H9 (cell line): Measurements from ENCODE around the gene SH3TC2. TPM values are rescaled to one million over a fixed set of nuclear protein-coding genes. Genes with fewer than 3 reads are reported as not detected.

ENCODE experiments used
- DNase-seq: peaks from one replicate; pipeline ENCODE4 v3.0.0-alpha.2; 2017
- H2AFZ ChIP-seq: one replicate; pipeline ENCODE4 v1.6.1; 2013; ENCODE audit warnings: mild to moderate bottlenecking, low read length, control low read depth, moderate library complexity
- H2AK5ac ChIP-seq: 2 replicates; pipeline ENCODE4 v1.6.1; 2013; ENCODE audit warnings: low read length, control low read depth, mixed read lengths; ENCODE audit not compliant: insufficient read length
- H2BK120ac ChIP-seq: one replicate; pipeline ENCODE4 v1.6.1; 2013; ENCODE audit warnings: low read depth, mild to moderate bottlenecking, low read length, control low read depth, inconsistent platforms; ENCODE audit not compliant: poor library complexity, severe bottlenecking
- H2BK12ac ChIP-seq: 2 replicates; pipeline ENCODE4 v1.6.1; 2013; ENCODE audit warnings: low read length, control low read depth, mixed read lengths, low read depth; ENCODE audit not compliant: insufficient read length
- H2BK15ac ChIP-seq: 2 replicates; pipeline ENCODE4 v1.6.1; 2013; ENCODE audit warnings: low read depth, low read length, control low read depth
- H2BK20ac ChIP-seq: one replicate; pipeline ENCODE4 v1.6.1; 2013; ENCODE audit warnings: low read depth, mild to moderate bottlenecking, low read length, control low read depth, inconsistent platforms; ENCODE audit not compliant: poor library complexity, severe bottlenecking
- H2BK5ac ChIP-seq: 2 replicates; pipeline ENCODE4 v1.6.1; 2013; ENCODE audit warnings: low read length, control low read depth, mixed read lengths; ENCODE audit not compliant: insufficient read length
- H3K14ac ChIP-seq: 2 replicates; pipeline ENCODE4 v1.6.1; 2013; ENCODE audit warnings: low read length, control low read depth; ENCODE audit not compliant: insufficient read depth
- H3K18ac ChIP-seq: 2 replicates; pipeline ENCODE4 v1.6.1; 2013; ENCODE audit warnings: low read depth, mild to moderate bottlenecking, mixed read lengths, low read length, control low read depth; ENCODE audit not compliant: insufficient read length
- H3K23ac ChIP-seq: 2 replicates; pipeline ENCODE4 v1.6.1; 2013; ENCODE audit warnings: low read length, control low read depth, mixed read lengths, low read depth; ENCODE audit not compliant: insufficient read length
- H3K23me2 ChIP-seq: 2 replicates; pipeline ENCODE4 v1.6.1; 2013; ENCODE audit warnings: low read depth, mild to moderate bottlenecking, mixed read lengths, low read length, control low read depth; ENCODE audit not compliant: insufficient read length, poor library complexity, severe bottlenecking
- H3K27ac ChIP-seq: 2 replicates; pipeline ENCODE4 v1.5.1; 2013; ENCODE audit warnings: low read length, control low read depth, mixed read lengths, low read depth; ENCODE audit not compliant: insufficient read length
- H3K27me3 ChIP-seq: 2 replicates; pipeline ENCODE4 v1.6.1; 2013; ENCODE audit warnings: low read length, control low read depth, inconsistent platforms; ENCODE audit not compliant: insufficient read depth
- H3K4ac ChIP-seq: 2 replicates; pipeline ENCODE4 v1.6.1; 2013; ENCODE audit warnings: low read depth, mild to moderate bottlenecking, control low read depth, inconsistent platforms, low read length, moderate library complexity
- H3K4me1 ChIP-seq: 2 replicates; pipeline ENCODE4 v1.6.1; 2013; ENCODE audit warnings: low read length, control low read depth, inconsistent platforms; ENCODE audit not compliant: insufficient read depth
- H3K4me2 ChIP-seq: 2 replicates; pipeline ENCODE4 v1.6.1; 2013; ENCODE audit warnings: low read length, control low read depth, mixed read lengths; ENCODE audit not compliant: insufficient read length, insufficient read depth
- H3K56ac ChIP-seq: 2 replicates; pipeline ENCODE4 v1.6.1; 2013; ENCODE audit warnings: low read depth, mild to moderate bottlenecking, mixed read lengths, low read length, control low read depth; ENCODE audit not compliant: insufficient read length
- H3K79me1 ChIP-seq: 2 replicates; pipeline ENCODE4 v1.6.1; 2013; ENCODE audit warnings: low read depth, mild to moderate bottlenecking, moderate library complexity, low read length, control low read depth, inconsistent platforms; ENCODE audit not compliant: insufficient read depth, poor library complexity, severe bottlenecking
- H3K79me2 ChIP-seq: 2 replicates; pipeline ENCODE4 v1.6.1; 2013; ENCODE audit warnings: low read length, control low read depth, inconsistent platforms; ENCODE audit not compliant: insufficient read depth
- H3K9ac ChIP-seq: 2 replicates; pipeline ENCODE4 v1.6.1; 2013; ENCODE audit warnings: low read length, control low read depth, mixed read lengths; ENCODE audit not compliant: insufficient read length; ENCODE audit errors: extremely low read depth
- H3K9me3 ChIP-seq: one replicate; pipeline ENCODE4 v1.6.1; 2013; ENCODE audit warnings: low read depth, low read length, inconsistent platforms; ENCODE audit not compliant: control insufficient read depth
- H3T11ph ChIP-seq: one replicate; pipeline ENCODE4 v1.6.1; 2013; ENCODE audit warnings: mild to moderate bottlenecking, low read length, control low read depth, inconsistent platforms
- H4K20me1 ChIP-seq: one replicate; pipeline ENCODE4 v1.6.1; 2013; ENCODE audit not compliant: control insufficient read depth, insufficient read length, insufficient read depth
- H4K5ac ChIP-seq: 2 replicates; pipeline ENCODE4 v1.6.1; 2013; ENCODE audit warnings: low read depth, mild to moderate bottlenecking, mixed read lengths, low read length, control low read depth; ENCODE audit not compliant: insufficient read length
- H4K8ac ChIP-seq: replicated peaks from 2 replicates; pipeline ENCODE4 v1.6.1; 2013; ENCODE audit warnings: low read length, control low read depth, mixed read lengths, low read depth; ENCODE audit not compliant: insufficient read length
- H4K91ac ChIP-seq: 2 replicates; pipeline ENCODE4 v1.6.1; 2013; ENCODE audit warnings: low read depth, mild to moderate bottlenecking, moderate library complexity, mixed read lengths, low read length, control low read depth; ENCODE audit not compliant: insufficient read length
- H3K27ac Mint-ChIP-seq, 3 experiments: 2 replicates in 2 of 3; 3 replicates in 1 of 3; pipeline ENCODE4 v1.8.0; 2020 to 2021; ENCODE audit warnings: mixed read lengths in 3 of 3, mild to moderate bottlenecking in 1 of 3, moderate library complexity in 1 of 3
- H3K27me3 Mint-ChIP-seq: 2 replicates; pipeline ENCODE4 v1.8.0; 2021; ENCODE audit warnings: low read depth, mild to moderate bottlenecking, moderate library complexity, mixed read lengths
- H3K36me3 Mint-ChIP-seq, 3 experiments: 2 replicates in 2 of 3; 3 replicates in 1 of 3; pipeline ENCODE4 v1.8.0; 2020 to 2021; ENCODE audit warnings: low read depth in 3 of 3, mixed read lengths in 3 of 3; ENCODE audit not compliant: insufficient read depth in 1 of 3
- H3K4me1 Mint-ChIP-seq, 2 experiments: 2 replicates each; pipeline ENCODE4 v1.8.0; 2020; ENCODE audit warnings: mixed read lengths in 2 of 2
- H3K4me3 Mint-ChIP-seq, 2 experiments: 2 replicates in 1 of 2; 3 replicates in 1 of 2; pipeline ENCODE4 v1.8.0; 2020 to 2021; ENCODE audit warnings: mild to moderate bottlenecking in 2 of 2, mixed read lengths in 2 of 2, moderate library complexity in 1 of 2
- H3K9me3 Mint-ChIP-seq, 2 experiments: 2 replicates in 1 of 2; 3 replicates in 1 of 2; pipeline ENCODE4 v1.8.0; 2020; ENCODE audit warnings: mild to moderate bottlenecking in 2 of 2, mixed read lengths in 2 of 2, moderate library complexity in 1 of 2
- CTCF ChIP-seq: fragments of 200-600 bp; sonication (generic); conservative IDR thresholded peaks from 3 replicates; pipeline ENCODE4 v1.8.0; 2021; ENCODE audit warnings: antibody characterized with exemption, mild to moderate bottlenecking
- total RNA-seq: library from RNA; stranded (reverse); gene quantifications from 2 replicates; pipeline ENCODE4 v1.2.1, GENCODE V29; 2021

The SH3TC2 gene
- total RNA-seq, 1 experiment from 2014 or later: not detected

- Histone ChIP-seq H4K91ac (no peak overlapping the region), H2BK5ac (no peak overlapping the region), H3K18ac (no peak overlapping the region), H3K23ac (no peak overlapping the region), H3K4me1 (no peaks in the 10 kb centered on the region), H4K5ac (no peak overlapping the region), H3K9ac (no peak overlapping the region), H3K27ac (no peak overlapping the region), H2AFZ (no peak overlapping the region), H3K9me3 (no peaks in the 10 kb centered on the region), H3K14ac (no peak overlapping the region), H3K4me2 (no peak overlapping the region), H3T11ph (no peak overlapping the region), H3K23me2 (no peaks in the 10 kb centered on the region), H3K79me2 (no peaks in the 10 kb centered on the region), H2BK120ac (no peak overlapping the region), H3K4ac (no peak overlapping the region), H4K20me1 (no peaks in the 10 kb centered on the region), H2AK5ac (no peak overlapping the region), H3K27me3 (no peaks in the 10 kb centered on the region), H2BK12ac (no peak overlapping the region), H3K56ac (no peak overlapping the region), H4K8ac (no peak overlapping the region), H3K79me1 (no peaks in the 10 kb centered on the region), H2BK15ac (no peak overlapping the region), H2BK20ac (no peak overlapping the region)
- Mint-ChIP-seq H3K27me3 (no peaks in the 10 kb centered on the region; the same call in none of the 2 replicates), H3K36me3 (no peaks in the 10 kb centered on the region), H3K4me1 (peaks cover 11% of the 10 kb centered on the region in 2 experiments), H3K9me3 (no peaks in the 10 kb centered on the region), H3K27ac (0 out of 7 replicates have a peak overlapping the region, but pooled peaks of 1 of the 3 experiments have one; percentile 3), H3K4me3 (no peak overlapping the region; a peak in 1 of 5 replicates)
- no peak for DNase-seq
- TF ChIP-seq CTCF: no peak
These were observed 99.2 kb downstream of the SH3TC2 start for GRCh38 chr5:148963664-148964063.
